GM06990 (cell line): ENCODE data around the gene GFRA4.

Experiments
- DNase-seq: peaks from one replicate; pipeline ENCODE4 v3.0.0-alpha.2; 2011; ENCODE audit not compliant: insufficient read length; ENCODE audit errors: extremely low read depth
- H3K27me3 ChIP-seq: replicated peaks from 2 replicates; pipeline ENCODE4 v1.6.0; 2011; ENCODE audit warnings: low read length; ENCODE audit not compliant: control insufficient read depth, insufficient read depth
- H3K36me3 ChIP-seq: 2 replicates; pipeline ENCODE4 v1.5.1; 2011; ENCODE audit warnings: low read length; ENCODE audit not compliant: control insufficient read depth, insufficient read depth
- H3K4me3 ChIP-seq: replicated peaks from 2 replicates; pipeline ENCODE4 v1.5.1; 2011; ENCODE audit warnings: low read depth, mild to moderate bottlenecking, control low read depth, low read length
- CTCF ChIP-seq: IDR thresholded peaks from 2 replicates; pipeline ENCODE4 v1.5.1; 2011; ENCODE audit warnings: low read length, control low read depth, mild to moderate bottlenecking, inconsistent platforms; ENCODE audit not compliant: insufficient read depth, poor library complexity, severe bottlenecking

The GFRA4 gene

DNA sequence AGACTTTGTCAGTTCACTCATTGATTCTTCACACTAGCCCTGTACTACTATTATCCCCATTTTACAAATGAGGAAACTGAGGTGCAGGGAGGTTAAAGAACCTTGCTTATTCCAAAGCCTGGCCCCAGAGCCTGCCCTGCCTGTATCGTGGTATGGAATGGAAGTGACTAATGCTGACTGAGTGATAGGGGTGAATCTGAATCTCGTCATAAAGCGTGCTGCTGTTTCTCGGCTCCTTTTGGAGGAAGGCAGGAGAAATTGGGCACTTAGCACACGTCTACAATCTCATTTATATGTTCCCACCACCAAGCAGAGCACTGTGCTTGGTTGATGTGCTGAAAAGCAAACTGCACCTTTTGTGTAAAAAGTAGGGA is 17.1 kb downstream of the GFRA4 start:
- Histone ChIP-seq H3K36me3 (peaks cover 1% of the 10 kb centered on the region; the same call in 1 of the 2 replicates), H3K27me3 (no peaks in the 10 kb centered on the region), H3K4me3 (no peak overlapping the region)
- no peak for TF ChIP-seq CTCF
- no peak for DNase-seq

- H3K36me3 ChIP-seq, result peaks cover 1% of the 10 kb centered on the region; the same call in 1 of the 2 replicates
- no peak overlapping the region for H3K4me3 ChIP-seq
- no peak for TF ChIP-seq CTCF
- no peaks in the 10 kb centered on the region for H3K27me3 ChIP-seq
- no peak for DNase-seq
These were observed 17.7 kb downstream of the GFRA4 start for GRCh38 chr20:3645309-3646066.

DNA sequence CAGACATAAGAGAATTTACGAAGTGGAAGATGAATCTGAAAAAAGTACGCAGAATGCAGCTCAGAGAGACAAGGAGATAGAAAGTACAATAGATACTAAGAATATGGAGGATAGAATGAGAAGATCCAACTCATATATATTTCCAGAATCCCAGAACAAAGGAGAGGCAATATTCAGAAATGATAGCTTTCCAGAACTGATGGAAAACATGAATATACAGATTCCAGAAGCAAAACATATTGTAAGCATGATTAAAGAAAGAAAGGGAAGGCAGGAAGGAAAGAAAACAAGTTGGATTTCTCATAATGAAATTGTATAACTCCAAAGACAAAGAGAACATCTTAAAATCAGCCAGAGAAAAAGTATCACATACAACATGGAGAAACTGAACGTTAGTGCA is 22.9 kb downstream of the GFRA4 start:
- TF ChIP-seq CTCF, result no peak
- no peak for DNase-seq

GRCh38 chr20:3635346-3635745 is 27.9 kb downstream of the GFRA4 start:
- TF ChIP-seq CTCF, result no peak
- H3K36me3 ChIP-seq, result no peaks in the 10 kb centered on the region; the same call in 1 of the 2 replicates
- H3K27me3 ChIP-seq, result no peaks in the 10 kb centered on the region
- DNase-seq, result no peak
- H3K4me3 ChIP-seq, result no peak overlapping the region

More for the DNA sequence above, 22.9 kb downstream of the GFRA4 start:
- no peaks in the 10 kb centered on the region for H3K27me3 ChIP-seq
- H3K36me3 ChIP-seq, result peaks cover under 1% of the 10 kb centered on the region; the same call in 1 of the 2 replicates
- no peak overlapping the region for H3K4me3 ChIP-seq

GRCh38 chr20:3633913-3634478 is 29.2 kb downstream of the GFRA4 start:
- TF ChIP-seq CTCF, result no peak
- Histone ChIP-seq H3K36me3 (no peaks in the 10 kb centered on the region; the same call in 1 of the 2 replicates), H3K27me3 (no peaks in the 10 kb centered on the region), H3K4me3 (no peak overlapping the region)
- no peak for DNase-seq
